Left colon (tissue), 2 donors: ENCODE results near the gene GJD3. TPM values are rescaled to one million over a fixed set of nuclear protein-coding genes. Genes with fewer than 3 reads are reported as not detected.

Source experiments
- ATAC-seq: fragments of 200-7000 bp; cut with Tn5 transposase; one replicate; pipeline ENCODE4 v1.9.1; 2020; ENCODE audit warnings: mild to moderate bottlenecking, moderate library complexity
- DNase-seq, 2 donors: peaks; one replicate each; pipeline ENCODE4 v3.0.0-alpha.2; 2020
- intact Hi-C, 2 donors: fragments of 100-400 bp; cut with DNase I in 1 of 2; cut with micrococcal nuclease in 1 of 2; formaldehyde crosslinking; loops; one replicate each; pipeline versions ENCODE4 v1.11.2 to v1.14.0; 2022; cut with DNase I, micrococcal nuclease
- total RNA-seq, 2 donors: library from RNA; stranded (reverse); fragmentation: NEBNext Ultra II Directional; extraction: Animal tissue kit (Norgen Biotek cat#: 25700); gene quantifications; one replicate each; pipeline ENCODE4 v1.2.1, GENCODE V29; 2021
- donor health status: DM: no; HTN: no; CAD: no.
- donor health status: DM: yes; HTN: yes; CAD: no.

Gene GJD3
- total RNA-seq, 2 donors from 2014 or later = 0.34 to 0.81 TPM

GRCh38 chr17:40355804-40356758 lies 8.5 kb downstream of the GJD3 start:
- DNase-seq = peak in 1 of 2 donors; percentile 48
- intact Hi-C loops = loop anchor here in 1 of 2 donors (2.0 to 10.0 kb wide), 2 partner anchors 53 to 161 kb away; no protein-coding TSS in a partner anchor
- no peak for ATAC-seq

GRCh38 chr17:40355123-40355803 lies 9.3 kb downstream of the GJD3 start:
- ATAC-seq = peak; percentile 57
- intact Hi-C loops = loop anchor here in 1 of 2 donors (2.0 to 10.0 kb wide), 2 partner anchors 52 to 160 kb away; no protein-coding TSS in a partner anchor
- peak; percentile 38 to 78 for DNase-seq

GRCh38 chr17:40354221-40355122 lies 10.1 kb downstream of the GJD3 start:
- intact Hi-C loops = loop anchor here (2.0 to 10.0 kb wide), 3 partner anchors 47 to 160 kb away; partner anchors contain the start of gene RARA (in 1 of the 2)
- DNase-seq (no peak), ATAC-seq (no peak)

DNA sequence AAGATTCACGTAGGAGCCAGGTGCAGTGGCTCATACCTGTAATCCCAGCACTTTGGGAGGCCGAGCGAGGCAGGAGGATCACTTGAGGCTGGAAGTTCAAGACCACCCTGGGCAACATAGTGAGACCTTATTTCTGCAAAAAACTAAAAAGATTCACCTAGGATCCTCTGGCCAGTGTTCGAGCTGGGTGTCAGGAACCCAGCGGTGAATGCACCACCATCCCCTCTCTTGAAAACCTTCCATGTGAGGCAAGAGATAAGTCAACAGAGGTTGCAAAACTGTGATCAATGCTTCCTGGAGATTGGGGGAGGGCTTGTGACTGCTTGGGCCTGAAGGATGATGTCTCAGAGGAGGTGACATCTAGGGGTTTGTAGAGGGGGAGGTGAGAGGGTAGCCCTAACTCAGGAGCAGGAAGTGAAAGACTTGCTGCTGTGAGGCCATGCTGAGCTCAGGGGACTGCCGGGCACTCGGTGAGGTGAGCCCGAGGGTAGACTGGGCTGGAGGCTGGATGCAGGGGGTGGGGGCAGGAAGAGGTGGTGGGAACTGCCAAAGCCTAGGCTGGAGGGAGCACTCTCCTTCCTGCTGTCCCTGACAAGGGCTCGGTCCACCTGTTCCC lies 11.7 kb downstream of the GJD3 start:
- ATAC-seq (no peak), DNase-seq (no peak)
- intact Hi-C loops = loop anchor here (5.0 to 10.0 kb wide), 2 partner anchors 46 to 158 kb away; partner anchors contain the start of gene RARA (in 1 of the 2)

DNA sequence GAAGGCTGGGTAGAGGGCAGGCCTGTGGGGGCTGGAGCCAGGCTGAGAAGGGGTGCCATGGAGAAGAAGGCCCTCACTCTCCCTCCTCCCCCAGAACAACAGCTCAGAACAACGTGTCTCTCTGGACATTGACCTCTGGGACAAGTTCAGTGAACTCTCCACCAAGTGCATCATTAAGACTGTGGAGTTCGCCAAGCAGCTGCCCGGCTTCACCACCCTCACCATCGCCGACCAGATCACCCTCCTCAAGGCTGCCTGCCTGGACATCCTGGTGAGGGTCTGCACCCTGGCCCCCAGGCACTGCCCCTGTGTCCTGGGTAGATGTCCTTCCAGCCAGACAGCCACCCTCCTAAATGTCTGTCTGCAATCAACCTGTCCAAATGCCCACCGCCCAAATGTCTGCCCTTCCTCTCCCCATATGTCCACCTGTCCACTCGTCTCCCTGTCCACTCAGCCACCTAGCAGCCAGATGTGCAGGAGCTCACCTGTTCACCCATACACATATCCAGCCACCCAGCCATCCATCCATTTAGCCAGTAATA lies 12.2 kb downstream of the GJD3 start:
- DNase-seq = no peak
- intact Hi-C loops = loop anchor here (5.0 to 10.0 kb wide), 2 partner anchors 45 to 158 kb away; partner anchors contain the start of gene RARA (in 1 of the 2)
- ATAC-seq = peak; percentile 12

- ATAC-seq = no peak
- intact Hi-C loops = loop anchor here (5.0 to 10.0 kb wide), 2 partner anchors 44 to 157 kb away; partner anchors contain the start of gene RARA (in 1 of the 2)
- DNase-seq = no peak
Measured at GRCh38 chr17:40351359-40352236, 12.9 kb downstream of the GJD3 start.

DNA sequence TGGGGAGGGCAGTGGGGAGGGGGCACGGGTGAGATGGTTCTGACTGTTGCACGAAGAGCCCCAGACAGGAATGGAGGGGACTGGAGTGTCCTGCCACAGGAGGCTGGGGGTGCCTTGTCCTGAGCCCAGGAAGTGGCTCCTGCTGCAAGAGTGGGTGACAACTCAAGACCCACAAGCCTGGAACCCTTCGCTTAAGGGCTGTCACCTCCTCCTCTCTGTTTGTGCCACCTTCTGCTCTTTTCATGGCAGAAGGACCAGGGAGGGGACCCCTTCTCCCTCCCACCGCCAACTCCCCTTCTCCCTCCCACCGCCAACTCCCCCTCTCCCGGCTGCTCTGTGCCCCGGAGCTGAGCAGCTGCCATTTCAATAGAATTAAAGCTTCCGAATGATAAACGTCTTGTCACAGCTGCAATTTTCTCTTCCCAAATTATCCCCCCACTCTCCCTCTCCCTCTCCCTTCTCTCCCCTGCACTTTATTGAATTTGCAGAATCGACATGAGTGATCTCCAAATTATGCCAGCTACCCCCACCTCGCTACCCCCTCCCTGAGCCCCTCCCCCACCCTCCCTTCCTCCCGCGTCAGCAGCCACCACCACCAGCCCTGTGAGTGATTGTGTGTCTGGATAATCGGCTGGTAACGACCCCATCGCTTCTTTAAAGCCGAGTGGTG lies 13.7 kb downstream of the GJD3 start:
- ATAC-seq = no peak
- no peak for DNase-seq
- intact Hi-C loops = loop anchor here (5.0 to 10.0 kb wide), 2 partner anchors 44 to 156 kb away; partner anchors contain the start of gene RARA (in 1 of the 2)

DNA sequence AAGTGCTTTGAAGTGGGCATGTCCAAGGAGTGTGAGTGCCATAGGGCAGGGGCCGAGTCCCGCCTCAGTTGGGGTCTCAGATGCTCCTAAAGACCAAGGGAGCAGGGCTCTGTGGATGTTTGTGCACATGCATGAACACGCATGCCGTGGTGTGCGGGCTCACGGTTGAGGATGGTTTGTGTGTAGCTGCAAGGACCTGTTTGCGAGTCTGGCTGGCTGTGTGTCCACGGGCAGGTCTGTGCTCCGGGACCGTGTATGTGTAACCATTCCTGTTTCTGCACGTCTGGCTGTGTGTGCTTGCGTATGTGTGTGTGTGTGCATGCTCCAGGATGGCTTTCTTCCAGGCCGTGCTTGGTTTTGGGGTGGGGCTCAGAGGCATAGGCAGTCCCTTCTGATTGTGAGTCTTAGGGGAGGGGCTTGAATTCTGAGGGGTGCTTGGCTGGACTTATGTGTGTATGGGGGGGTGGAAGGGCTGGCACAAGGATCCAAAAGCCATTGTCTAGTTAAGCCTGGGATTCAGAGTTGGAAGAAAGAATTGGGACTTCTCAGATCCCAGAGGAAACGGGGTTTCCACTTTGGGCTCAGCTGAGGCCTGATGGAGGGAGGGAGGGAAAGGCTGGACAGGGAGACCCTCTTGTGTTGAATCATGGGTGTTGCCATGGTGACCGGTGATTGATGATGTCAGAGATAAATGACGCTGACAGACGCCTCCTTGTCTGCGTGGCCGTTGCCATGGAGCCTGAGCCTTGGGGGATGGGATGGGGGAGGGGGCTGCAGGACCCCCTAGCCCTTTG lies 14.4 kb downstream of the GJD3 start:
- no peak for ATAC-seq
- intact Hi-C loops = loop anchor here (5.0 to 10.0 kb wide), 2 partner anchors 43 to 155 kb away; partner anchors contain the start of gene RARA (in 1 of the 2)
- DNase-seq = no peak

DNA sequence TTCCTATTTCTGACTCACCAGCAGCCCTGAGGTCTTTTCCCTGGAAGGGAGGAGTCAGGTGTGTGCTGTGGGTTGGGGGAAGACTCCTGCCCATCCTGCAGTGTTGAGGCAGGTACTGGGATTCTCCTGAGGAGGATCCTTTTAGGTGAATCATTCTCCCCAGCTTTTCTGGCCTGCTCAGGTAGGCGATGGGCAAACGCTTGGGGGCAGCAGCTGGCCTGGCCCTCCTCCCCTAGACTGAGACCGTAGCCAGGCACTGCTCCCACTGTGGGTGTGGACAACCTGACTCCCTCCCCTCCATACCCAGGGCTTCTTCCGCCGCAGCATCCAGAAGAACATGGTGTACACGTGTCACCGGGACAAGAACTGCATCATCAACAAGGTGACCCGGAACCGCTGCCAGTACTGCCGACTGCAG lies 15.1 kb downstream of the GJD3 start:
- DNase-seq (no peak), ATAC-seq (no peak)
- intact Hi-C loops = no loop called here

DNA sequence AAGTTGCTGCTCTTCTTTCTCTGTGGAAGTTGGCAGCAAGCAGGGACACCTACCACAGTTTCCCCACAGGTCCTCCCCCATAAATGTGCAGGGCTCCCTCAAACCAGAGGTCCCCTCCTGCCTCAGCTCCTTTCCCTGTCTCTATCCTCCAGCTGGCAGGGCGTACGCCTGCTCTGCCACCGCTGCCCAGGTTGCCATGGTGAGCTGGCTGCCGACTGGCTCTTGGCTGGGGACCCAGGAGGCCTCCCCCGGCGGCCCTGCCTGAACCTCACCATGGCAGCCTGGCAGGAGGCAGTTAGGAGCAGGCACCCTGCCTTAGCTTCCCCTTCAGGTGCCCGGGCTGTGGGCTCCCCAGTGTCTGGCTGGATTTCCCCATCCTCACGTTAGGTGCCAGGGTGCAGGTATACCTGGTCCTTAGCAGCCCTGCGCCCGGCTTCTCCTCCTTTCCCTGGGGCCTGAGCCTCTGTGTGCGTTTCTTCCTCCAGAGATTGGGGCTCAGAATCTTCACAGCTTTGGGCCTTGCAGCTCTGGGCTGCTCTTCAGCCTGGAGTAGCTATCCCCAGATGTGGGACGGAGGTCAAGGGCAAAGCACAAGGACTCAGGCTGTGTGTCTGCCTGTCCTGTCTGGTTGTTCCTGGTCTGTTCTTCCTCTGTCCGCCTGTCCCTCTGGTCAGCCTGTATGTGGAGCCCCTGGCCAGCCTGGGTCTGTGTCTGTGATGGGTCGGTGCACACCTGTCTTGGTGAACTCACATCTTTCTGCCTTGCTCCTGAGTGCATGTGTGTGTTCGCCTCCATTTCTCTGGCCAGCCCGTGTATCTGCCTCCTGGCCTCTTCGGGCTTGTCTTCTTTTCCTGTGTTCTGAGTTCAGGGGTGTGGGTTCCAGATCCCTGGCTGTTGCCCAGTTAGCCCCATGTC lies 15.7 kb downstream of the GJD3 start:
- ATAC-seq (no peak), DNase-seq (peak; percentile 54 to 56)
- intact Hi-C loops = no loop called here

DNA sequence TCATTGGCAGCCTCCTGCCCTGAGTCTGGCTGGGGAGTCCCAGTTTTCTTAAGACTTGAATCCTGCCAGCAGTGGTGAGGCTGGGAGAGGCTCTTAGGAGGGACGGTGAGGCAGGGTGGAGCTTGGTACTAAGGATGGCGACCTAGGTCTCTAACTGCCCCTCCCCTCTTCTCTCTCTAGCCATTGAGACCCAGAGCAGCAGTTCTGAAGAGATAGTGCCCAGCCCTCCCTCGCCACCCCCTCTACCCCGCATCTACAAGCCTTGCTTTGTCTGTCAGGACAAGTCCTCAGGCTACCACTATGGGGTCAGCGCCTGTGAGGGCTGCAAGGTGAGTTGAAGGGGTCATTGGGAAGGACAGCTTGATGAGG lies 16.4 kb downstream of the GJD3 start:
- ATAC-seq = no peak
- intact Hi-C loops = no loop called here
- no peak for DNase-seq

DNA sequence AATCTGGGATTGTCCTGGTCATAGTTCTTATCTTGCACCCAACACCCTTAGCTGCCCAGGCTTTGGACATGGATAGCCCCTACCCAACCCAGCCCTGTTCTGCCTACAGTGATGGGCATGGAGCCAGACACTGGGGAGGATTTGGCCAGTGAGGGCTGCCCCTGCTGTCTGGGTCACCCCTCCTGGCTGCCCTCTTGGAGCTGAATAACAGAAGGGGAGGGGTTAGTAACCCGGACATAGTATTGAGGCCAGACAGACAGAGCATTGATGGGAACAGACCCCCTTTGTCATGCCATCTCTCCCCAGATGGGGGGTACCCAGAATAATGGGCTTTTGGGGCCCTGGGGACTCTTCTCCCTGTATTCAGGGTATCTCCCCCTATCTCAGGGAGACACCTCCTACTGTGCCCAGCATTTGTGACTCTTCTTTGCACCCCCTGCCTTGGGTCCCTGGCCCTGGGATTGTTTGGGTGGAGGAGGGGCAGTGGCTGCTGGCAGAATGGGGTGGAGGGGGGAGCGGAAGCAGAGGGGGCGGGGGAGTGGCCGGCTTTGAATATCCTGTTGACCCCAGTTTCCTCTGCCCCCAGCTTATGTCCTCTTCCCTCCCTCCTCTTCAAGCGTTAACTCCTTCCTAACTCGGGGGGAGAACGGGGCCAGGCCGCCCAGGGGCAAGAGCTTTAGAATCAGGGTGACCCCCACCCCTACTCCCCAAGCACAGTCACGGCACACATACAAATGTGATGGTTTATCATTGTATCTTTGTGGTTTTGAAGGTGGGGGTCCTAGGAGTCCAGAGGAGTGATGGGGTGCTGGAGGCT lies 17.0 kb downstream of the GJD3 start:
- intact Hi-C loops = no loop called here
- DNase-seq (no peak), ATAC-seq (no peak)

DNA sequence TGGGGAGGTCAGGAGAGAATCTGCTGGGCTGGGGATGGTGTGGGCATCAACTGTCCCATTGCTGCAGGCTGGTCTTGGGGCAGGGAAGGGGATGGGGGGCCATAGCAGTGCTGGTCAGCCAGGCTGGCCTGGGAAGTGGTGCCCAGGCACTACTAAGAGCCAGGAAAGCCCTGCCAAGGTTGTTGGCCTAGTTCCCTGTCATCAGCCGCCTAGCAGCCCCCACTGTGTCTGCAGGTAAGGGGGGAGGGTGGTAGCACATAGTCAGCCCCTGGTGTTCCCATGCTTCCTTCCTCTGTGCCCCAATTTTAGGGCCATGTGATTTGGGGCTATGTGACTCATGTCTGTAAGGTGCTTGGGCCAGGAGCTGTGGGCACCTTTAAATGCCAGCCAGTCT lies 17.8 kb downstream of the GJD3 start:
- intact Hi-C loops = no loop called here
- no peak for DNase-seq
- no peak for ATAC-seq
